HCT116 (cell line): ENCODE results near the gene GPR142. TPM values are rescaled to one million over a fixed set of nuclear protein-coding genes. Genes with fewer than 3 reads are reported as not detected.

Source experiments
- ATAC-seq: fragments of 200-7000 bp; cut with Tn5 transposase; 2 replicates; pipeline ENCODE4 v1.9.1; 2020; ENCODE audit warnings: mild to moderate bottlenecking, moderate library complexity
- BruUV-seq: library from RNA; stranded (reverse); fragments of 400-500 nt; replicated peaks from 2 replicates; lab custom pipeline; 2021; lab: Mats Ljungman, UMichigan
- CTCF ChIA-PET: fragments of 300-600 bp; sonication (Branson Sonifier 250); formaldehyde crosslinking; loops from one replicate; lab custom pipeline; 2021; ENCODE audit warnings: antibody characterized with exemption; lab: Charles Lee
- POLR2A ChIA-PET: fragments of 300-600, 350-600 bp; sonication (Branson Sonifier 250); formaldehyde crosslinking; loops from one replicate; lab custom pipeline; 2021; ENCODE audit warnings: antibody characterized with exemption; lab: Charles Lee
- RAD21 ChIA-PET, 2 experiments: fragments of 300-600 bp; sonication (Branson Sonifier 250); formaldehyde crosslinking; loops; one replicate each; lab custom pipeline; 2023; ENCODE audit warnings: low total read pairs in 2 of 2; ENCODE audit not compliant: uncharacterized antibody in 2 of 2, unreplicated experiment in 2 of 2, low non-redundant PET in 1 of 2; lab: Charles Lee
- DNase-seq: peaks from one replicate; pipeline ENCODE4 v3.0.0-alpha.2; 2010; ENCODE audit warnings: low read depth, low spot score
- H2AFZ ChIP-seq: fragments of 200-600 bp; shearing (Covaris generic), sonication (generic); 2 replicates; pipeline ENCODE4 v1.6.1; 2017; ENCODE audit warnings: low read depth, mixed run types, mixed read lengths, antibody characterized with exemption, low read length; ENCODE audit not compliant: poor library complexity, severe bottlenecking
- H3K27ac ChIP-seq: 2 replicates; pipeline ENCODE4 v1.5.1; 2012; ENCODE audit warnings: low read depth, low read length
- H3K27me3 ChIP-seq: fragments of 200-600 bp; sonication (generic); 2 replicates; pipeline ENCODE4 v1.6.1; 2016; ENCODE audit warnings: mixed run types, low read length, mixed read lengths; ENCODE audit not compliant: insufficient read depth
- H3K36me3 ChIP-seq, 2 experiments: fragments of 200-500 bp in 1 of 2; fragments of 200-600 bp in 1 of 2; sonication (Bioruptor generic) in 1 of 2; sonication (generic) in 1 of 2; 2 replicates each; pipeline versions ENCODE4 v1.5.1 to v1.6.1; 2014 to 2016; ENCODE audit warnings: low read length in 2 of 2, inconsistent platforms in 1 of 2, mixed read lengths in 1 of 2, mixed run types in 1 of 2; ENCODE audit not compliant: insufficient read depth in 2 of 2, control insufficient read depth in 1 of 2
- H3K4me1 ChIP-seq, 2 experiments: fragments of 200-600 bp in 1 of 2; sonication (generic) in 1 of 2; 2 replicates each; pipeline versions ENCODE4 v1.5.1 to v1.6.1; 2012 to 2017; ENCODE audit warnings: low read length in 2 of 2, inconsistent platforms in 1 of 2, mild to moderate bottlenecking in 1 of 2, mixed read lengths in 1 of 2, mixed run types in 1 of 2, moderate library complexity in 1 of 2; ENCODE audit not compliant: insufficient read depth in 2 of 2, control insufficient read depth in 1 of 2
- H3K4me2 ChIP-seq: fragments of 200-600 bp; sonication (generic); 2 replicates; pipeline ENCODE4 v1.6.1; 2017; ENCODE audit warnings: mixed run types, low read length, mixed read lengths
- H3K4me3 ChIP-seq, 2 experiments: fragments of 200-600 bp in 1 of 2; sonication (generic) in 1 of 2; replicated peaks in 1 of 2; 2 replicates each; pipeline ENCODE4 v1.5.1; 2011 to 2016; ENCODE audit warnings: low read length in 2 of 2, control low read depth in 1 of 2, low read depth in 1 of 2, mild to moderate bottlenecking in 1 of 2, mixed read lengths in 1 of 2, mixed run types in 1 of 2
- H3K79me2 ChIP-seq: fragments of 200-600 bp; sonication (generic); 2 replicates; pipeline ENCODE4 v1.6.1; 2017; ENCODE audit warnings: mild to moderate bottlenecking, mixed run types, low read length, moderate library complexity, mixed read lengths; ENCODE audit not compliant: insufficient read depth
- H3K9ac ChIP-seq: fragments of 200-600 bp; sonication (generic); 2 replicates; pipeline ENCODE4 v1.6.1; 2016; ENCODE audit warnings: low read length, mixed read lengths
- H3K9me2 ChIP-seq: fragments of 200-600 bp; sonication (generic), shearing (Covaris generic); 2 replicates; pipeline ENCODE4 v1.6.1; 2017; ENCODE audit warnings: mixed run types, mild to moderate bottlenecking, moderate library complexity; ENCODE audit not compliant: insufficient read depth
- H3K9me3 ChIP-seq, 2 experiments: fragments of 200-500 bp in 1 of 2; fragments of 200-600 bp in 1 of 2; sonication (Bioruptor generic) in 1 of 2; sonication (generic) in 1 of 2; 2 replicates each; pipeline ENCODE4 v1.6.1; 2014 to 2017; ENCODE audit warnings: low read length in 2 of 2, mixed read lengths in 2 of 2, inconsistent platforms in 1 of 2, low read depth in 1 of 2, mild to moderate bottlenecking in 1 of 2, mixed run types in 1 of 2, moderate library complexity in 1 of 2; ENCODE audit not compliant: control insufficient read depth in 1 of 2, insufficient read depth in 1 of 2
- H4K20me1 ChIP-seq: fragments of 200-600 bp; sonication (generic), shearing (Covaris generic); 2 replicates; pipeline ENCODE4 v1.6.1; 2017; ENCODE audit warnings: mixed run types, mild to moderate bottlenecking, moderate library complexity; ENCODE audit not compliant: insufficient read depth
- ATF3 ChIP-seq: IDR thresholded peaks from 2 replicates; pipeline ENCODE4 v1.6.1; 2012
- CBX3 ChIP-seq: IDR thresholded peaks from 2 replicates; pipeline ENCODE4 v1.6.1; 2012; ENCODE audit warnings: low read depth
- CTCF ChIP-seq, 3 experiments: fragments of 200-600 bp in 1 of 3; sonication (generic) in 1 of 3; IDR thresholded peaks in 2 of 3; conservative IDR thresholded peaks in 1 of 3; 2 replicates each; pipeline ENCODE4 v1.5.1; 2012 to 2017; ENCODE audit warnings: low read depth in 2 of 3, low read length in 2 of 3, antibody characterized with exemption in 1 of 3, borderline replicate concordance in 1 of 3, control low read depth in 1 of 3, mild to moderate bottlenecking in 1 of 3, mixed read lengths in 1 of 3, mixed run types in 1 of 3, moderate library complexity in 1 of 3; ENCODE audit not compliant: insufficient read depth in 1 of 3
- ELF1 ChIP-seq: IDR thresholded peaks from 2 replicates; pipeline ENCODE4 v1.6.1; 2012; ENCODE audit warnings: low read depth, borderline replicate concordance
- EZH2phosphoT487 ChIP-seq: fragments of 200-600 bp; IDR thresholded peaks from 2 replicates; pipeline ENCODE4 v1.6.1; 2018; ENCODE audit warnings: antibody characterized with exemption, borderline replicate concordance
- FOSL1 ChIP-seq: IDR thresholded peaks from 2 replicates; pipeline ENCODE4 v1.6.1; 2012; ENCODE audit warnings: low read depth
- JUND ChIP-seq: IDR thresholded peaks from 2 replicates; pipeline ENCODE4 v1.6.1; 2012
- POLR2A ChIP-seq: IDR thresholded peaks from 2 replicates; pipeline ENCODE4 v1.7.0; 2011; ENCODE audit warnings: borderline replicate concordance; ENCODE audit not compliant: insufficient read depth, insufficient read length; ENCODE audit errors: extremely low read depth
- RAD21 ChIP-seq: IDR thresholded peaks from 2 replicates; pipeline ENCODE4 v1.6.1; 2012; ENCODE audit warnings: low read depth, mild to moderate bottlenecking
- REST ChIP-seq: IDR thresholded peaks from 2 replicates; pipeline ENCODE4 v1.6.1; 2012; ENCODE audit warnings: low read depth
- SIN3A ChIP-seq: IDR thresholded peaks from 2 replicates; pipeline ENCODE4 v1.6.1; 2012; ENCODE audit warnings: low read depth
- SRF ChIP-seq: IDR thresholded peaks from 2 replicates; pipeline ENCODE4 v1.6.1; 2012; ENCODE audit warnings: low read depth
- TCF7L2 ChIP-seq: IDR thresholded peaks from 2 replicates; pipeline ENCODE4 v1.7.0; 2011; ENCODE audit warnings: borderline replicate concordance, inconsistent platforms; ENCODE audit not compliant: insufficient read depth, insufficient read length; ENCODE audit errors: extremely low read depth
- ZFX ChIP-seq: fragments of 450-650 bp; IDR thresholded peaks from 2 replicates; pipeline ENCODE4 v1.6.1; 2017
- intact Hi-C: fragments of 100-400 bp; cut with micrococcal nuclease; formaldehyde crosslinking; loops from 2 replicates; pipeline ENCODE4 v1.10.0; 2022
- total RNA-seq: library from RNA; stranded (reverse); gene quantifications from one replicate; pipeline ENCODE4 v1.2.1, GENCODE V29; 2021; ENCODE audit not compliant: unreplicated experiment
- TF ChIP-seq, protein P1 (sequence below): IDR thresholded peaks from 2 replicates; pipeline ENCODE4 v1.6.1; 2011; ENCODE audit warnings: mild to moderate bottlenecking, low read length, moderate library complexity; ENCODE audit not compliant: insufficient replicate concordance; ENCODE audit errors: extremely low read depth

Gene GPR142
- total RNA-seq, 1 experiment from 2014 or later = not detected

DNA sequence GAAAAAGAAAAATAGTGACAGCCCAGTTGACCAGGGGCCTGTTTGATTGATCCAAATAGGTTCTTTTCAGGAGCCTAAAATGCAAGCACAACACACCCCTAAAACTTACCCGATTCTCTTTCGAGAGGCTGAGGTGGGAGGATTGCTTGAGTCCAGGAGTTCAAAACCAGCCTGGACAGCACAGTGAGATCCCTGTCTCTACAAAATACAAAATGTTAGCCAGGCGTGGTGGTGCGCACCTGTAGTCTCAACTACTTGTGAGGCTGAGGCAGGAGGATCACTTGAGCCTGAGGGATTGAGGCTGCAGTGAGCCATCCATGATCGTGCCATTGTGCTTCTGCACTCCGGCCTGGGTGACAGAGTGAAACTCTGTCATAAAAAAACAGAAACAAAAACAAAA is 42.8 kb upstream of the GPR142 start:
- no peak overlapping the region for H3K9ac ChIP-seq
- no peaks in the 10 kb centered on the region for H3K9me2 ChIP-seq
- ChIA-PET CTCF (no interaction called here), POLR2A (no interaction called here), RAD21 (no interaction called here)
- BruUV-seq = no TSS peak
- H4K20me1 ChIP-seq = no peaks in the 10 kb centered on the region
- 0 out of 2 replicates have a peak, but pooled peaks cover 5% of the 10 kb centered on the region for H3K27me3 ChIP-seq
- intact Hi-C loops = no loop called here
- H3K4me1 ChIP-seq = no peaks in the 10 kb centered on the region
- H2AFZ ChIP-seq = no peak overlapping the region
- H3K4me2 ChIP-seq = no peak overlapping the region
- DNase-seq (no peak), ATAC-seq (no peak)
- no peak overlapping the region for H3K4me3 ChIP-seq
- no peaks in the 10 kb centered on the region for H3K9me3 ChIP-seq
- no peaks in the 10 kb centered on the region for H3K79me2 ChIP-seq
- H3K36me3 ChIP-seq = no peaks in the 10 kb centered on the region
- H3K27ac ChIP-seq = no peak overlapping the region
- no peak for TF ChIP-seq POLR2A
- no peak for TF ChIP-seq CBX3
- TF ChIP-seq CTCF (IDR thresholded peaks at IDR 0.05 in 2 of 3, conservative IDR thresholded peaks at IDR 0.05 in 1 of 3; ENCODE audit: borderline replicate concordance in 1 of 3, insufficient read depth in 1 of 3, low read depth in 2 of 3, low read length in 2 of 3) = no peak
- no peak for TF ChIP-seq RAD21
- TF ChIP-seq FOSL1 = no peak
- no peak for TF ChIP-seq SIN3A
- TF ChIP-seq JUND = no peak
- no peak for TF ChIP-seq ZFX
- TF ChIP-seq, protein P1, sequence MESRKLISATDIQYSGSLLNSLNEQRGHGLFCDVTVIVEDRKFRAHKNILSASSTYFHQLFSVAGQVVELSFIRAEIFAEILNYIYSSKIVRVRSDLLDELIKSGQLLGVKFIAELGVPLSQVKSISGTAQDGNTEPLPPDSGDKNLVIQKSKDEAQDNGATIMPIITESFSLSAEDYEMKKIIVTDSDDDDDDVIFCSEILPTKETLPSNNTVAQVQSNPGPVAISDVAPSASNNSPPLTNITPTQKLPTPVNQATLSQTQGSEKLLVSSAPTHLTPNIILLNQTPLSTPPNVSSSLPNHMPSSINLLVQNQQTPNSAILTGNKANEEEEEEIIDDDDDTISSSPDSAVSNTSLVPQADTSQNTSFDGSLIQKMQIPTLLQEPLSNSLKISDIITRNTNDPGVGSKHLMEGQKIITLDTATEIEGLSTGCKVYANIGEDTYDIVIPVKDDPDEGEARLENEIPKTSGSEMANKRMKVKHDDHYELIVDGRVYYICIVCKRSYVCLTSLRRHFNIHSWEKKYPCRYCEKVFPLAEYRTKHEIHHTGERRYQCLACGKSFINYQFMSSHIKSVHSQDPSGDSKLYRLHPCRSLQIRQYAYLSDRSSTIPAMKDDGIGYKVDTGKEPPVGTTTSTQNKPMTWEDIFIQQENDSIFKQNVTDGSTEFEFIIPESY = no peak
- no peak for TF ChIP-seq SRF
- TF ChIP-seq EZH2phosphoT487 = no peak
- no peak for TF ChIP-seq TCF7L2
- TF ChIP-seq REST = no peak
- TF ChIP-seq ELF1 = no peak
- no peak for TF ChIP-seq ATF3
